ENCODE results near the gene LIMS2.

GRCh38 chr2:127719301-127720218 is 44.2 kb upstream of the LIMS2 start:
- TF ChIP-seq POLR2A (IDR thresholded peaks at IDR 0.05) (no peak), CTCF (IDR thresholded peaks at IDR 0.05) (no peak)

All from right lobe of liver (tissue), 4 donors.